Fibroblast of lung (primary cell): ENCODE measurements around the gene CEP295NL.

Experiments
- CTCF ChIP-seq, 2 donors: IDR thresholded peaks in 1 of 2; conservative IDR thresholded peaks in 1 of 2; 1 replicate in 1 of 2; 2 replicates in 1 of 2; pipeline ENCODE4 v1.5.1; 2011 to 2012; ENCODE audit warnings: low read length in 2 of 2, control low read depth in 1 of 2, inconsistent platforms in 1 of 2, low read depth in 1 of 2, mild to moderate bottlenecking in 1 of 2
- EZH2 ChIP-seq: IDR thresholded peaks from 2 replicates; pipeline ENCODE4 v1.5.1; 2012; ENCODE audit warnings: low read length, control low read depth, mild to moderate bottlenecking; ENCODE audit errors: missing control alignments

DNA sequence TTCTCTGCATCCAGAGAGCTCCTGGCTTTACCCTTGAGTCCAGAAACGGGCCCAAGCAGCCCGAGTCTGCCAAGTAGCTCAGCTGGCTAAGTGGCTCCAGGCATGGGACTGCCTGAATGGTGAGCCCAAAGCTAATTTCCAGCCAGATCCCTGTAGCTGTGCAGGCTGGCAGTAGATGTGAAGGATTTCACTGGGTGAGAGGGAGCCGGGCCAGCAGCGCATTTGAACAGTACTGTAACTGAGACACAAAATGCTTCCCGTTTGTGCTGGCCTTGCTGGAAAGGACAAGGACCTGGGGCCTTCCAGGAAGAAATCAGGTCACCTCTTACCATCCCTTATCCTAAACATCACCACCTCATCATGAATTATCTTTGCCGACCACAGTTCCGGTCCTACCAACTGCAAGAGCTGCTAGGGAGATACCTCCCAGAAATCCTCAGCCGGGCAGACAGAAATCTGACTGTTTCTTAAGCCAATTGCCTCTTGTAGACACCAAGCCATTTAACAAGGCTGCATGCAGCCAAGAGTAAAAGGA, 18.5 kb upstream of the CEP295NL start:
- TF ChIP-seq CTCF (conservative IDR thresholded peaks at IDR 0.05 in 1 of 2, IDR thresholded peaks at IDR 0.05 in 1 of 2; ENCODE audit: low read depth in 1 of 2, low read length in 2 of 2) (no peak), EZH2 (no peak)
